ENCODE data around the gene CAMK2A.

CAMK2A gene

GRCh38 chr5:150289551-150290390 is at the start of gene CAMK2A:
CAMK2A (minus strand) TSS chr5:150289773; CDS start chr5:150289625, 148 bp downstream.
- no peak for DNase-seq (ENCODE audit: low read depth)

- DNase-seq (ENCODE audit: low read depth): no peak
Measured at GRCh38 chr5:150339165-150339564, 49.6 kb upstream of the CAMK2A start.

GRCh38 chr5:150338546-150338945 is 49.0 kb upstream of the CAMK2A start:
- no peak for DNase-seq (ENCODE audit: low read depth)

- DNase-seq (ENCODE audit: low read depth): no peak
Measured at GRCh38 chr5:150335778-150336177, 46.2 kb upstream of the CAMK2A start.

GRCh38 chr5:150333400-150333799 is 43.8 kb upstream of the CAMK2A start:
- no peak for DNase-seq (ENCODE audit: low read depth)

GRCh38 chr5:150329881-150330876 is 40.6 kb upstream of the CAMK2A start:
- no peak for DNase-seq (ENCODE audit: low read depth)

GRCh38 chr5:150329038-150329437 is 39.5 kb upstream of the CAMK2A start:
- no peak for DNase-seq (ENCODE audit: low read depth)

- DNase-seq (ENCODE audit: low read depth): no peak
Measured at GRCh38 chr5:150328515-150328914, 38.9 kb upstream of the CAMK2A start.

GRCh38 chr5:150327139-150327538 is 37.6 kb upstream of the CAMK2A start:
- no peak for DNase-seq (ENCODE audit: low read depth)

GRCh38 chr5:150326707-150327106 is 37.1 kb upstream of the CAMK2A start:
- no peak for DNase-seq (ENCODE audit: low read depth)

GRCh38 chr5:150325426-150325825 is 35.9 kb upstream of the CAMK2A start:
- DNase-seq (ENCODE audit: low read depth): no peak

- DNase-seq (ENCODE audit: low read depth): no peak
Measured at GRCh38 chr5:150323819-150324218, 34.2 kb upstream of the CAMK2A start.

- DNase-seq (ENCODE audit: low read depth): no peak
Measured at GRCh38 chr5:150323092-150323491, 33.5 kb upstream of the CAMK2A start.

GRCh38 chr5:150322202-150322601 is 32.6 kb upstream of the CAMK2A start:
- DNase-seq (ENCODE audit: low read depth): no peak

GRCh38 chr5:150321784-150322183 is 32.2 kb upstream of the CAMK2A start:
- DNase-seq (ENCODE audit: low read depth): no peak

GRCh38 chr5:150321211-150321610 is 31.6 kb upstream of the CAMK2A start:
- no peak for DNase-seq (ENCODE audit: low read depth)

- DNase-seq (ENCODE audit: low read depth): no peak
Measured at GRCh38 chr5:150320044-150320613, 30.6 kb upstream of the CAMK2A start.

- no peak for DNase-seq (ENCODE audit: low read depth)
Measured at GRCh38 chr5:150319484-150319790, 29.9 kb upstream of the CAMK2A start.

- no peak for DNase-seq (ENCODE audit: low read depth)
Measured at GRCh38 chr5:150318613-150319483, 29.3 kb upstream of the CAMK2A start.

GRCh38 chr5:150317048-150318003 is 27.8 kb upstream of the CAMK2A start:
- peak; percentile 77 for DNase-seq (ENCODE audit: low read depth)
